Measurements from ENCODE around the gene DUSP7.

- TF ChIP-seq CTCF (IDR thresholded peaks at IDR 0.05): no peak
- no peak for TF ChIP-seq REST (IDR thresholded peaks at IDR 0.05; ENCODE audit: insufficient read depth in 1 of 2, low read depth in 2 of 2, low read length in 1 of 2)
- TF ChIP-seq POLR2AphosphoS5 (IDR thresholded peaks at IDR 0.05; ENCODE audit: low read depth, low read length): no peak
- no peak for TF ChIP-seq TCF7L2 (IDR thresholded peaks at IDR 0.05; ENCODE audit: low read depth, low read length)
- no peak for TF ChIP-seq SIN3A (IDR thresholded peaks at IDR 0.05; ENCODE audit: borderline replicate concordance, insufficient read depth, low read depth, low read length)
Measured at GRCh38 chr3:52040600-52040999, 15.8 kb downstream of the DUSP7 start.
